GM19193 (cell line): ENCODE data around the gene RNF11.

Experiments
- POLR2A ChIP-seq: IDR thresholded peaks from 4 replicates; pipeline ENCODE4 v1.6.1; 2011; ENCODE audit not compliant: insufficient read depth, insufficient read length; ENCODE audit errors: extremely low read depth

The RNF11 gene

DNA sequence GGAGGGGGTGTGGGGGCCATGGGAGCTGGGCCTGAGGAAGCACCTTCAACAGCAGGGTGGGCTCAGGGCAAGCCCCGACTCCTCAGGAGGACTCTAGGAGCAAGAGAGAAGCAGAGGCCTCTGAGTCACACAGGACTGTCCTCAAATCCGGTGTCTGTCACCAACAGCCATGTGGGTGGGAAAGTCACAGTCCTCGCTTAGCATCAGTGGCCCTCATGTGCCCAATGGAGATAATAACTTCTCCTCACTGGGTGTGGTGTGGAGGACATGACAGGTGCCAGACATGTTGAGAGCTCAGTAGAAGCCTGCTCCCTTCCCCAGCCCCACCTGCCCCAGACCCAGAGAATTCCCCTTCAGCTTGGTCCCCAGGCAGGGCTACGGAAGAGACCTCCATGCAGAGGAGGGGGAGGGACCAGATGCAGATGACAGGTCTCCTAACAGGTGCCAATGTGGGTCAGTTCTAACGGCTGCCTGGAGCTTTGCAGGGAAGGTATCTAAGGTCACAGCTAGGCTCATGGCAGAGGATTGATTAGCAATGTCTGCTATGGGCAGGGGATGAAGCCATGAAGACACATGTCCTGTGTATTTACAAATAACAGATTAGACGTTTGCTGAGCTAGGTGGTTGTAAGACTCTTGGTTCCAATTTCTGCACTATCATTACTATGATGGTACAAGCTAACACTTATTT lies 64.1 kb downstream of the RNF11 start:
- no peak for TF ChIP-seq POLR2A

GRCh38 chr1:51301152-51301843 lies 65.2 kb downstream of the RNF11 start:
- TF ChIP-seq POLR2A, result no peak

DNA sequence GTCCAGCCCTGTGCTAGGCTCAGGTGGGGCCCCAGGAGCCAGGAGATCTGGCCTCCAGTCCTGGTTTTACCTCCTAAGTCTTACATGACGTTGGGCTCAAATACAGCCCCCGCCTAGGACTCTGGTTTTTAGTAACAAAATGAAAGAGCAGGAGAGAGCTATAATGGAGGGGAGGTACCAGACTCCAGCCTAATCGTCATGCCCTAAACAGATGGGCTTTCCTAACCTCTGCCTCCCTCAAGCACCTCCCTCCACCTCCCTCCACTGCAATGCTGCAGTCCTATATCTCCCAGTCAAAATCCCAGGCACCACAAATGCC lies 65.7 kb downstream of the RNF11 start:
- TF ChIP-seq POLR2A, result no peak

DNA sequence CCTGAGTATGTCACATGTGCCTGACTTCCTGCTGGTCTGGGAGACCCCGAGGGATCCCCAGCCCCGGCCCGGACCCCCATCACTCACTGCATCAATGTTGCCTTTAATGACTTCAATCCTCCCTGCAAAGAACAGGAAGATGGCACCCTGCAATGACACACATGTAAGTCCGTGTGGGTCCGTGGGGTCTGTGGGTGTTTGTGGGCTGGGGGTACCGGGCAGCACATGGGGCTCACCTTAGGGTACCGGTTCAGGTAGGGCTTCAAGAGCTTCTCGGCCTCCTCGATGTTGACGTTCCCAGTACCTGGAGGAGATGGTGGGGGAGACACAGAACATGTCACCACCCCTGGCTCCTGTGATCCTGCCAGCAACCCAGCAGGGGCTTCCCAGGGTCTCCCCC lies 66.2 kb downstream of the RNF11 start:
- TF ChIP-seq POLR2A, result no peak

DNA sequence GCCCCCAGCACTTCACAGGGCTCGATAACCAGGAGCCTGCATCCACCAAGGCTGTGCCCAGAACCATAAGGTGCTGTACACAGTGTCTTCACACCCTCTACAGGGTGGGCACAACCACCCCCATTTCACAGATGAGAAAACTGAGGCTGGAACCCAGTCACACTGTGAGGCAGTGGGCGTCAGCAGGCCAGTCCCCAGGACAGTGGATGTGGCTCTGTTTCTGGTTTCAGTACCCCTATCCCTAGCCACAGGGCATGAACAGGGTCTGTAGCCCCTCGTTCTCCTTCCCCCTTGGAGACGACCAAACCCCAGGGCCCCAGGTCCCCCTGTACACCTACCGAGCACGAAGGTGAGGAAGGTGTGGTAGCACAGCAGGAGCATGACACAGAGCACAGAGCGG lies 66.7 kb downstream of the RNF11 start:
- TF ChIP-seq POLR2A, result no peak

- TF ChIP-seq POLR2A, result no peak
Measured at GRCh38 chr1:51303315-51303714, 67.2 kb downstream of the RNF11 start.

- TF ChIP-seq POLR2A, result no peak
Measured at GRCh38 chr1:51303751-51304251, 67.7 kb downstream of the RNF11 start.

- TF ChIP-seq POLR2A, result no peak
Measured at GRCh38 chr1:51304360-51304759, 68.3 kb downstream of the RNF11 start.

DNA sequence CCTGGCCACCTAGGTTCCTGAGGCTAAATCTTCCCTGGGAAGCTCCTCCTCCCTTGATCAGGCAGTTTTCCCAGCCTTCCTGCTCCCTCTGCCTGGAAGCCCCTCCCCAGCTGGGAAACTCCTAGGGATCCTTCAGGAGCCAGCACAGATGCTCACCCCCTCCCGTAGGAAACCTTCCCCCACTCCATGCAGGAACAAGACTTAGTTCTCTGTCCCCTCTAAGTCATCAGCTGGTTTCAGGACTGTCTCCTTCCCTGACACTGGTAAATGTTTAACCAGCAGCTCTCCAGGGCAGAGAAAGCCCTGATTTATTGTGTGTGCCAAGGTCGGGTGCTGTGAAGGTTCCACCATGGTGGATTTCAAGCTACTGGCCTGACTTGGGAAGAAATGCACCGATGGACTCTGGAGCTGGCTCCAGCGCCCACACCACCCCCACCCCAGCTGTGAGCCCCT lies 69.3 kb downstream of the RNF11 start:
- TF ChIP-seq POLR2A, result no peak

- TF ChIP-seq POLR2A, result no peak
Measured at GRCh38 chr1:51306950-51307349, 70.9 kb downstream of the RNF11 start.

GRCh38 chr1:51308636-51309035 lies 72.6 kb downstream of the RNF11 start:
- no peak for TF ChIP-seq POLR2A

DNA sequence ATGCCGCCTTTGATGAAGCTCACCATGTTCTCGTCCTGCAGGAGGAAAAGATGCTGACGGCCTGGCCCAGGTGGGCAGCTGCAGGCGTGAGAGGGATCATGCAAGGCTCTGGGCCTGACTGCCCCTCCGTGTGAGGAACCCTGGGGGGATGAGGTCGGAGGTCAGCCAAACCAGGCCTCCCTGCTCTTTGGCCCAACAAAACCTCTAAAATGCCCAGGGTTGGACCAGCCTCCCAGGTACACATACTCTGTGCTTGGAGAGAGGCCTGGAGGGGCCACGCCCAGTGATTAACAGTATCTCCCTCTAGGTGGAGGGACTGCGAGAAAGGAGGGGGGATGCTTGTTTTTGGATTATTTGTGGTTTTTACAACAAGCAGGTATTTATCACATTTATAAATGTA lies 73.2 kb downstream of the RNF11 start:
- no peak for TF ChIP-seq POLR2A

DNA sequence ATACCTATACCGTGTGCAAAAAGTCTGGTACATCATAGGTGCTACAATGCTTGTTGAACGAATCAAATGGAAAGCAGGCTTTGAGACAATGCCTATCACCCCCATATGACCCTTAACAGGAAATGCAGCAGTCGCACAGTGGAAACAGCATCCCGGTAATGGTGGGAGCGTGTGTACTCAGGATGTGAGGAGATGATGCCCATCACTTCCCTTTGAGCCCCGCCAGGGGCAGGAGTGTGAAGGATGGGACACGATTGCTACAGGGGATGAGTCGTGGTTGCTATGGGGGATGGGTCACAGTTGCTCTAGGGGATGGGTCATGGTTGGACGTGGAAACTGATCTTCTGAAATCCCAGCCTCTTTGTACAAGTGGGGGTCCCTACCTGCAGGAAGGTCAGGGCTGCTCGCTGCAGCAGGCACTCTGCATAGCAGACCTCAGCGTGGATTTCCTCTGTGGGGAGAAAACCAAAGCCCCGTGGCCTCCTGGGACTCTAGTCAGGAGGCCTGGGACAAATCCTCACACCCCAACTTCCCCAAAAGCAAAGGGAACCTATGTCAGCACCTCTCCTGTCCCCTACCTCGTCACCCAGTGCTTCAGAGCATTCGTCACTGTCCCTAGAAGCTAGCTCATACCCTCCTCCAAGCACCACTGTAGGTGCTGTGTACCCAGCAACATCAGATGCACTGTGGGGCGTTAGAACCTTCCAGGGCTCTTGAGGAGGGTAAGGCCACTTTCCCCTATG lies 75.0 kb downstream of the RNF11 start:
- TF ChIP-seq POLR2A, result no peak

GRCh38 chr1:51311826-51312225 lies 75.8 kb downstream of the RNF11 start:
- TF ChIP-seq POLR2A, result no peak

DNA sequence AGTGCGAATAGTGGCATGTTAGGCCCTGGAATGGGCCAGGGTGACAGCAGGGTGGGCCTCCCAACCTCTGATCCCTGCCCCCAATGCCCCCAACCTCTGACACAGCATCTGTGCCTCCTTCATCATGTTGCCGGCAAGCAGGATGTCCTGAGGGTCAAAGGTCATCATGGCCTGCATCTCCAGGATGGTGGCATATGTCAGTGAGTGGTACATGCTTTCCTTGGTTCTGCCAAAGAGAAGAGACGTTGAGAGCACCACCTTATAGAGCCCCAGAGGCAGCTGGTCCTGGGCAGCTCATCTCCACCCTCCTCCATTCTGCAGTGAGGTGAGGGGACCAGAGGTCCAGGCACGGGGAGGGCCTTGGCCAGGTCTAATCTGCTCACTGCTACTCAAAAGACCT lies 76.6 kb downstream of the RNF11 start:
- no peak for TF ChIP-seq POLR2A

DNA sequence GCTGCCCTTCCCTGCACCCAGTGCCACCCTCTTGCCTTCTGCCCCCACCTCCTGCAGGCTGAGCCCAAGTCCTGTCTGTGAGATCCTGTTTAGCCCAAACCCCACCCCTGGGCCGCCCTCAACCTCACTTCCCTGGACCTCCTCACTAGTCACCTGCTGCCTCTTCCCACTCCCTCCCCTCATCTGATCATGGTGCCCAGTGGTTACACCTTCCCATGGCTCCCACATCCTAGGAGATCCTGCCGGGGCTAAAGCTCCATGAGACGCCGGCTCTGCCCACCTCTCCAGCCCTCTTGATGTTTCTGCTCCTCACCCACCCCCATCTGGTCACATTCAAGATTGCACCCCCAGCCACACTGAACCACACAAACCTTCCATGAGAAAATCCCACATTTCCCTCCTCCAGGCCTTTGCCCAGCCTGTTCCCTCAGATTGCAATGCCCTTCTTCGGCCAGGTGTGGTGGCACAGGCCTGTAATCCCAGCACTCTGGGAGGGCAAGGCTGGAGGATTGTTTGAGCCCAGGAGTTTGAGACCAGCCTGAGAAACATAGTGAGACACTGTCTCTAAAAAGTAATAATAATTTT lies 77.3 kb downstream of the RNF11 start:
- TF ChIP-seq POLR2A, result no peak
